Stimulated activated CD4-positive, alpha-beta T cell treated with anti-CD3 and anti-CD28 coated beads, Interleukin-1b, Interleukin-23, amount 100 ng/mL, for 4 hours (primary cell): ENCODE data around the gene CLASRP.
A peak's percentile ranks its signal among the peaks of the same experiment; 100 is the strongest.
"Not testable (repeated sequence)": the region's sequence is repeated elsewhere in the genome, so short reads cannot be mapped to it uniquely, and the experiment has no call there.

Experiments
- DNase-seq, 2 donors: peaks; one replicate each; pipeline ENCODE4 v3.0.0-alpha.2; 2020; ENCODE audit warnings: low read depth in 2 of 2

Gene CLASRP, protein sequence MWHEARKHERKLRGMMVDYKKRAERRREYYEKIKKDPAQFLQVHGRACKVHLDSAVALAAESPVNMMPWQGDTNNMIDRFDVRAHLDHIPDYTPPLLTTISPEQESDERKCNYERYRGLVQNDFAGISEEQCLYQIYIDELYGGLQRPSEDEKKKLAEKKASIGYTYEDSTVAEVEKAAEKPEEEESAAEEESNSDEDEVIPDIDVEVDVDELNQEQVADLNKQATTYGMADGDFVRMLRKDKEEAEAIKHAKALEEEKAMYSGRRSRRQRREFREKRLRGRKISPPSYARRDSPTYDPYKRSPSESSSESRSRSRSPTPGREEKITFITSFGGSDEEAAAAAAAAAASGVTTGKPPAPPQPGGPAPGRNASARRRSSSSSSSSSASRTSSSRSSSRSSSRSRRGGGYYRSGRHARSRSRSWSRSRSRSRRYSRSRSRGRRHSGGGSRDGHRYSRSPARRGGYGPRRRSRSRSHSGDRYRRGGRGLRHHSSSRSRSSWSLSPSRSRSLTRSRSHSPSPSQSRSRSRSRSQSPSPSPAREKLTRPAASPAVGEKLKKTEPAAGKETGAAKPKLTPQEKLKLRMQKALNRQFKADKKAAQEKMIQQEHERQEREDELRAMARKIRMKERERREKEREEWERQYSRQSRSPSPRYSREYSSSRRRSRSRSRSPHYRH

GRCh38 chr19:45038931-45039893 is at the start of gene CLASRP:
TSS of gene CLASRP (plus strand) at chr19:45039045. CDS start at chr19:45040213, 1,168 bp downstream.
- DNase-seq, result peak; percentile 82 to 85

GRCh38 chr19:44990459-44990858 is 48.4 kb upstream of the CLASRP start:
- no peak for DNase-seq

GRCh38 chr19:44990966-44991365 is 47.9 kb upstream of the CLASRP start:
- DNase-seq, result no peak

DNA sequence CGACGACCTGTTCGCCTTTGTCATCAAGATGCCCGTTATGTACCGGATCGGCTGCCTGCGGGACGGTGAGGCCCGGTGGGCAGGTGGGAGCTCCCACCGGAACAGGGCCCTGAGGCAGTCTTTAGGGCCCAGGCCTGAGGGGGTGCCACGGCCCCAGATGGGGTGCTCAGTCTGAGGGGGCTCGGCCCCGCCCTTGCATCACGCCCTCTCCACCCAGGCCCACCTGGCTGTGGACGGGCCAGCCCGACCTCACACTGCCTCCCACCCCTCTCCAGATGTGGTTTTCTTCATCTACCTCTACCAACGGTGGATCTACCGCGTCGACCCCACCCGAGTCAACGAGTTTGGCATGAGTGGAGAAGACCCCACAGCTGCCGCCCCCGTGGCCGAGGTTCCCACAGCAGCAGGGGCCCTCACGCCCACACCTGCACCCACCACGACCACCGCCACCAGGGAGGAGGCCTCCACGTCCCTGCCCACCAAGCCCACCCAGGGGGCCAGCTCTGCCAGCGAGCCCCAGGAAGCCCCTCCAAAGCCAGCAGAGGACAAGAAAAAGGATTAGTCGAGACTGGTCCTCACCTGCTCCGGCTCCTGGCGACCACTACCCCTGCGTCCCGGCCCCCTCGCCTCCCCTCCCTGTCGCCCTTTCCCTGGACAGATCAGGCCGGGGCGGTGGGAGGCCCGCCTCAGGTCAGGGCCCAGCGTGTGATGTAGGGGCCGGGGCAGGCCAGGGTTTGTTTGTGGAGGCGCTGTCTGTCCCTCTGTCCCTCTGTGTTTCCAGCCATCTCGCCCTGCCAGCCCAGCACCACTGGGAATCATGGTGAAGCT is 46.3 kb upstream of the CLASRP start:
- DNase-seq, result no peak

DNA sequence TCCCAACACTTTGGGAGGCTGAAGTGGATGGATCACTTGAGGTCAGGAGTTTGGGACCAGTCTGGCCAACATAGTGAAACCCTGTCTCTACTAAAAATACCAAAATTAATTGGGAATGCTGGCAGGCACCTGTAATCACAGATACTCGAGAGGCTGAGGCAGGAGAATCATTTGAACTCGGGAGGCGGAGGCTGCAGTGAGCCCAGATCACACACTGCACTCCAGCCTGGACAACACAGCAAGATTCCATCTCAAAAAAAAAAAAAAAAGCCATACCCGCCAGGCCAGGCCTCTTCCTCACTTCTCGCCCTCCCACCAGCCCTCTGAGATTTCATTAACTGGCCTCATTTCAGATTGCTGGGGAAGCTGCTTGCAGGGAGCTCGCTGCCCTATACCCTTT is 45.3 kb upstream of the CLASRP start:
- DNase-seq, result no peak

- no peak for DNase-seq
Measured at GRCh38 chr19:44993926-44994537, 44.8 kb upstream of the CLASRP start.

DNA sequence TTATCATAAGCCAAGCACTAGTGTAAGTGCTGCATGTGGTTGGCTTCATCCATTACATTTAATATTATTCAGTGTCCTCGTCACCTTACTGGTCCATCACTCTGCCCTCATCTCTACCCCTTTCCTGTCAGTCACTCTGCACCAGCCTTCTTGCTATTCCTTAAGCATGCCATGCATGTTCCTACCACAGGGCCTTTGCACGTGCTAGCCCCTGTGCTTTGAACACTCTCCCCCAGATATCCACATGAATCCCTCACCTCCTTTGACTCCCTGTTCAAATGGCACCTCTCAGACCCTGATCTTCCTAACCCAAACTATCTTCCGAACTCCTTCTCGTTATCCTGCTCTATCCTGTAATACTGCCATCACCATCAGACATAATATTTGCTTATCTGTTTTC is 40.8 kb upstream of the CLASRP start:
- no peak for DNase-seq

DNA sequence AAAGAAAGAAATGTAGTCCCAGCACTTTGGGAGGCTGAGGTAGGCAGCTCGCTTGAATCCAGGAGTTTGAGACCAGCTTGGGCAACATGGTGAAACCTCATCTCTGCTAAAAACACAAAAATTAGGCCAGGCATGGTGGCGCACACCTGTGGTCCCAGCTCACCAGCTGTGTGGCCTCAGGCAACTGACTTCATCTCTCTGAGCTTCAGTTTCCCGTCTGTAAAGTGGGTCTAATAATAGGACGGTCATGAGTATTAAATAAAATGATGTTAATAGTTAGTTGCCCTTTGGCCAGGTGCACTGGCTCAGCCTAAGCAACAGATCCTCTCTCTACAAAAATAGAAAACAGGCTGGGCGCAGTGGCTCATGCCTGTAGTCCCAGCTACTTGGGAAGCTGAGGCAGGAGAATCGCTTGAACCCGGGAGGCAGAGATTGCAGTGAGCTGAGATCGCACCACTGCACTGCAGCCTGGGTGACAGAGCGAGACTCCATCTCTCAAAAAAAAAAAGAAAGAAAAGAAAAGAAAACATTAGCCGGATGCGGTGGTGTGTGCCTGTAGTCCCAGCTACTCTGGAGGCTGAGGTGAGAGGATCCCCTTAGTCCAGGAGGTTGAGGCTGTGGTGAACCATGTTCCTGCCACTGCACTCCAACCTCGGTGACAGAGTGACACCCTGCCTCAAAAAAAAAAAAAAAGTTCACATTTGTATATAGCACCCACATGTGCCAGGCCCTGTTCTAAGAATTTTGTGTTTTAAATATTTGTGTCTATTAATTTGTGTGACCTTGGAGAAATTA is 39.5 kb upstream of the CLASRP start:
- not testable (repeated sequence) for DNase-seq

GRCh38 chr19:45000665-45001064 is 38.2 kb upstream of the CLASRP start:
- DNase-seq, result not testable (repeated sequence)

- peak; percentile 98 to 99 for DNase-seq
Measured at GRCh38 chr19:45001087-45001739, 37.6 kb upstream of the CLASRP start, which contains the start of gene RELB. TSS of gene RELB (plus strand) at chr19:45001464. CDS start at chr19:45001580, 116 bp downstream.

GRCh38 chr19:45003485-45003884 is 35.4 kb upstream of the CLASRP start:
- no peak for DNase-seq

DNA sequence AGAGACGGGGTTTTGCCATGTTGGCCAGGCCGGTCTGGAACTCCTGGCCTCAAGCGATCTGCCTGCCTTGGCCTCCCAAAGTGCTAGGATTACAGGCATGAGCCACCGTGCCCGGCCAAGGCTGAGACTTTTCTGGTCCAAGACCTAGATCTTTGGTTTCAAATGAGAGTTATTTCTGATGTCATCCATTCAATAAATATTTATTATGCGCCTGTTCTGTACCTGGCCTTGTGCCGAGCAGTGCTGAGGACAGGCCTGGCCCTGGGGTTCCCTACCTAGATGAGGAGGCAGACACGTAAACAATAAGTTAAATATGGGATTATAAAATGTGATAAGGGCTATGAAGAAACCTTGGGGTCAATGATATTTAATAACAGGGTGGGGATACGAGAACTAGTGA is 33.1 kb upstream of the CLASRP start:
- DNase-seq, result no peak

DNA sequence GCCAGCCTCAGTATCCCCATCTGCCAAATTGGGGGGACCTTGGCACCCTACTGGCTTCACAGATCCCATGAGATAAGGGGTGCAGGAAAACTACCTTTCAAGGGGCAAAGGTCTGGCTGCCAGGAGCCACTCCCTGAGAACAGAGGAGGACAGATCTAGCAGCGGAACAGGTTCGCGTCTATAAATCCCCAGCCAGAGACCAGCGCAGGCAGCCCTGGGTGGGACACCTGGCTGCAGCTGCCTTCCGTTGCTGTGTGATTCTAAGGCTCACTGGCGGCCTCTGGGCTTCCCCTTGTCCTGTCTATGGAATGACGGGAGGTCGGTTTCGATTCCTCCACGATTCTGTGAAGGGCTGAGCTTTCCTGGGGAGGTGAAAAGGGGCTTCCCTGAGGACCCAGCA is 30.3 kb upstream of the CLASRP start:
- DNase-seq, result no peak

DNA sequence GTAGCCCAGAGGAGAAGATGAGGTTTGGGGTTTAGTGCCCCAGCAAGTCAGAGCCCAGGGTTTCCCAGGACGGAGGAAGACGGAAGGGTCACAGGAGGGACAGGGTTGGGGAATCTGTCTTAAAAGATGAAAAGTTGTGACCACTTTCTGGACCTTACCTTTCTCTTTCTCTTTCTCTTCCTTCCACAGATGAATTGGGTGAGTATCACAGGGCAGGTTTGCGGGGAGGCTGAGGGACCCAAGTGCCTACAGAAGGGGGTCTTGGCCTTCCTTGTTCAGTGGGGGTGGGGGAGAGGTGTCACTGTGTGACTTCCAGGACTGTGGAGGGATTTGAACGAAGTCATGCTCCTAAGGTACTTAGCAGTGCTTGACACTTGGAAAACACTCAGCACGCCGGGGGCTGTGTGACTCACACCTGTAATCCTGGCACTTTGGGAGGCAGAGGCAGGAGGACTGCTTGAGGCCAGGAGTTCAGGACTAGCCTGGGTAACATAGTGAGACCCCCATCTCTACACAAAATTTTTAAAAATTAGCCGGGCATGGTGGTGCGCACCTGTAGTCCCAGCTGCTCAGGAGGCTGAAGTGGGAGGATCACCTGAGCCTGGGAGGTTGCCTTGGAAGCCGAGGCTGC is 29.1 kb upstream of the CLASRP start:
- DNase-seq, result no peak

DNA sequence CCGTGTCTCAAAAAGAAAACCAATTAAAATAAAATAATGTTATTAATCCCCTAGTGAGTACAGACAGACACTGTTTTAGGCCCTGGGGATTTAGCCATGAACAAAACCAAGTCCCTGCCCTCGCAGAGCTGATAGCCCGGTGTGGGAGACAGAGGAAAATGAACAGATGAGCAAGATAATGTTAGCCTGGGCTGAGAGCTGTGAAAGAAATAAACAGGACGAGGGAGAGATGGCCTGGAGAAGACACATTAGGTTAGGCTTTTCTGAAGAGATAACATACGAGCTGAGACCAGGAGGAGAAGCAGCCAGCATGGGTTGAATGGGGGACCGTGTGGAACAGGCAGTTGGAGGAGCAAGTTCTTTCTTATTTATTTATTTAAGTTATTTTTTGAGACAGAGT is 28.5 kb upstream of the CLASRP start:
- DNase-seq, result no peak

GRCh38 chr19:45011959-45012358 is 26.9 kb upstream of the CLASRP start:
- DNase-seq, result no peak

GRCh38 chr19:45016388-45017314 is 22.2 kb upstream of the CLASRP start:
- DNase-seq, result peak; percentile 40 to 47

DNA sequence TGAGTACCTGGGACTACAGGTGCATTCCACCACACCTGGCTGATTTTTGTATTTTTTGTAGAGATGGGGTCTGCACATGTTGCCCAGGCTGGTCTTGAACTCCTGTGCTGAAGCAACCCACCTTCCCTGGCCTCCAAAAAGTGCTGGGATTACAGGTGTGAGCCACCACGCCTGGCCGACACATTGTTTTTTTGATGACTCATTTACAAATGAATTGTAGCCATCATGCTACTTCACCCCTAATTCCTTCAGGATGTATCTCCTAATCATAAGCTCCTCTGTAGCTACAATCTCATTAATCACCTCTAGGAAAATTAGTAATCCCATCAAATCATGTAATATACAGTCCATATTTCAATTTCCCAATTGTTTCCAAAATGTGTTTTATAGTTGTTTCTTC is 19.7 kb upstream of the CLASRP start:
- no peak for DNase-seq
